SK-N-SH treated with all-trans-retinoic acid at 6 μM for 48 hours (cell line): ENCODE data around the gene FCER2.

ENCODE experiments used
- ATAC-seq: fragments of 200-7000 bp; cut with Tn5 transposase; 3 replicates; pipeline ENCODE4 v1.9.1; 2020; ENCODE audit warnings: mild to moderate bottlenecking, moderate library complexity
- ARNTL ChIP-seq: fragments of 450-650 bp; formaldehyde crosslinking; IDR thresholded peaks from 2 replicates; pipeline ENCODE4 v1.5.0; 2020; ENCODE audit warnings: low read depth, mild to moderate bottlenecking, moderate library complexity, borderline replicate concordance
- BACH2 ChIP-seq: fragments of 250-450 bp; sonication (Bioruptor Pico); IDR thresholded peaks from 2 replicates; pipeline ENCODE4 v1.9.0; 2021; ENCODE audit warnings: mild to moderate bottlenecking, borderline replicate concordance
- CREB5 ChIP-seq: fragments of 250-450 bp; sonication (Bioruptor Pico); IDR thresholded peaks from 2 replicates; pipeline ENCODE4 v1.5.1; 2020; ENCODE audit warnings: low read depth, mild to moderate bottlenecking, moderate library complexity
- CSDC2 ChIP-seq: fragments of 250-450 bp; sonication (Bioruptor Pico); IDR thresholded peaks from 2 replicates; pipeline ENCODE4 v1.5.0; 2020; ENCODE audit warnings: mild to moderate bottlenecking, moderate library complexity
- GLIS3 ChIP-seq: fragments of 250-450 bp; sonication (Bioruptor Pico); IDR thresholded peaks from 2 replicates; pipeline ENCODE4 v1.5.0; 2020; ENCODE audit warnings: mild to moderate bottlenecking, moderate library complexity
- ISL1 ChIP-seq: fragments of 250-450 bp; sonication (Bioruptor Pico); IDR thresholded peaks from 2 replicates; pipeline ENCODE4 v2.1.2; 2022; ENCODE audit warnings: mild to moderate bottlenecking, moderate library complexity
- OSR1 ChIP-seq: fragments of 250-450 bp; sonication (Bioruptor Pico); IDR thresholded peaks from 2 replicates; pipeline ENCODE4 v1.8.0; 2022; ENCODE audit warnings: moderate library complexity, mild to moderate bottlenecking, inconsistent platforms
- POU6F1 ChIP-seq: fragments of 250-450 bp; sonication (Bioruptor Pico); IDR thresholded peaks from 2 replicates; pipeline ENCODE4 v1.8.0; 2021; ENCODE audit warnings: low read depth, mild to moderate bottlenecking, moderate library complexity, borderline replicate concordance
- PPARA ChIP-seq: fragments of 250-450 bp; sonication (Bioruptor Pico); IDR thresholded peaks from 2 replicates; pipeline ENCODE4 v1.5.0; 2020; ENCODE audit warnings: mild to moderate bottlenecking, borderline replicate concordance
- RARB ChIP-seq: fragments of 250-450 bp; sonication (Bioruptor Pico); IDR thresholded peaks from 2 replicates; pipeline ENCODE4 v1.8.0; 2021; ENCODE audit warnings: mild to moderate bottlenecking, moderate library complexity
- TCF4 ChIP-seq: fragments of 250-450 bp; sonication (Bioruptor Pico); IDR thresholded peaks from 2 replicates; pipeline ENCODE4 v1.8.0; 2021; ENCODE audit warnings: mild to moderate bottlenecking, moderate library complexity, borderline replicate concordance
- TOX ChIP-seq: fragments of 250-450 bp; sonication (Bioruptor Pico); IDR thresholded peaks from 2 replicates; pipeline ENCODE4 v1.8.0; 2021; ENCODE audit warnings: mild to moderate bottlenecking, moderate library complexity, borderline replicate concordance
- ZC3H10 ChIP-seq: fragments of 250-450 bp; sonication (Bioruptor Pico); IDR thresholded peaks from 2 replicates; pipeline ENCODE4 v1.5.1; 2021; ENCODE audit warnings: mild to moderate bottlenecking, moderate library complexity
- ZFP3 ChIP-seq: fragments of 250-450 bp; sonication (Bioruptor Pico); IDR thresholded peaks from 2 replicates; pipeline ENCODE4 v1.5.0; 2020; ENCODE audit warnings: mild to moderate bottlenecking, moderate library complexity
- ZFP30 ChIP-seq: fragments of 450-650 bp; formaldehyde crosslinking; IDR thresholded peaks from 2 replicates; pipeline ENCODE4 v1.5.0; 2022; ENCODE audit warnings: mild to moderate bottlenecking, moderate library complexity
- ZNF565 ChIP-seq: fragments of 450-650 bp; formaldehyde crosslinking; conservative IDR thresholded peaks from 2 replicates; pipeline ENCODE4 v1.5.0; 2020; ENCODE audit warnings: low read depth, mild to moderate bottlenecking, moderate library complexity
- ZNF70 ChIP-seq: fragments of 450-650 bp; formaldehyde crosslinking; IDR thresholded peaks from 2 replicates; pipeline ENCODE4 v1.5.0; 2020; ENCODE audit warnings: mild to moderate bottlenecking, moderate library complexity
- ZNF8 ChIP-seq: fragments of 450-650 bp; formaldehyde crosslinking; IDR thresholded peaks from 2 replicates; pipeline ENCODE4 v1.5.0; 2020; ENCODE audit warnings: mild to moderate bottlenecking, moderate library complexity
- TF ChIP-seq, protein P1 (sequence below): fragments of 250-450 bp; sonication (Bioruptor Pico); IDR thresholded peaks from 2 replicates; pipeline ENCODE4 v1.5.0; 2020; ENCODE audit warnings: mild to moderate bottlenecking, moderate library complexity

The FCER2 gene

GRCh38 chr19:7670150-7670783 is 31.7 kb downstream of the FCER2 start:
- TF ChIP-seq PPARA (CRISPR knock-in tag), result no peak
- ATAC-seq, result no peak

DNA sequence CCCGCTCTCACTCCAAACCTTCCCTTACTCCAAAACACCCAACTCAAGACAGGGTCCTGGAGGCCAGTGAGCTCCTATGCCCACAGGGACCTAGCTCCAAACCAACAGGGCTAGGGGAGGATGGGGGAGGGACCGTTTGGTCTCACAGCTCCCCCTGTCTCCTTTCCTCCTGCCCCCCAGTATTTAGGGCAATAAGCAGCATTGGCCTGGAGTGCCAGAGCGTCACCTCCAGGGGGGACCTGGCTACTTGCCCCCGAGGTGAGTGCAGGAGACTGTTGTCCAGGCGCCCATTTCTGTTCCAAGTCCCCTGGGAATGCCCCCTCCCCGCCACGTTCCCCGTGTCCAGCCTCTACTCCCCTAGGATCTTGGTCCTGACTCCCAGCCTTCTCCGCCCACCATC is 32.3 kb downstream of the FCER2 start:
- no peak for ATAC-seq
- TF ChIP-seq, protein P1, sequence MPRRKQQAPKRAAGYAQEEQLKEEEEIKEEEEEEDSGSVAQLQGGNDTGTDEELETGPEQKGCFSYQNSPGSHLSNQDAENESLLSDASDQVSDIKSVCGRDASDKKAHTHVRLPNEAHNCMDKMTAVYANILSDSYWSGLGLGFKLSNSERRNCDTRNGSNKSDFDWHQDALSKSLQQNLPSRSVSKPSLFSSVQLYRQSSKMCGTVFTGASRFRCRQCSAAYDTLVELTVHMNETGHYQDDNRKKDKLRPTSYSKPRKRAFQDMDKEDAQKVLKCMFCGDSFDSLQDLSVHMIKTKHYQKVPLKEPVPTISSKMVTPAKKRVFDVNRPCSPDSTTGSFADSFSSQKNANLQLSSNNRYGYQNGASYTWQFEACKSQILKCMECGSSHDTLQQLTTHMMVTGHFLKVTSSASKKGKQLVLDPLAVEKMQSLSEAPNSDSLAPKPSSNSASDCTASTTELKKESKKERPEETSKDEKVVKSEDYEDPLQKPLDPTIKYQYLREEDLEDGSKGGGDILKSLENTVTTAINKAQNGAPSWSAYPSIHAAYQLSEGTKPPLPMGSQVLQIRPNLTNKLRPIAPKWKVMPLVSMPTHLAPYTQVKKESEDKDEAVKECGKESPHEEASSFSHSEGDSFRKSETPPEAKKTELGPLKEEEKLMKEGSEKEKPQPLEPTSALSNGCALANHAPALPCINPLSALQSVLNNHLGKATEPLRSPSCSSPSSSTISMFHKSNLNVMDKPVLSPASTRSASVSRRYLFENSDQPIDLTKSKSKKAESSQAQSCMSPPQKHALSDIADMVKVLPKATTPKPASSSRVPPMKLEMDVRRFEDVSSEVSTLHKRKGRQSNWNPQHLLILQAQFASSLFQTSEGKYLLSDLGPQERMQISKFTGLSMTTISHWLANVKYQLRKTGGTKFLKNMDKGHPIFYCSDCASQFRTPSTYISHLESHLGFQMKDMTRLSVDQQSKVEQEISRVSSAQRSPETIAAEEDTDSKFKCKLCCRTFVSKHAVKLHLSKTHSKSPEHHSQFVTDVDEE (CRISPR knock-in tag), result no peak
- TF ChIP-seq ZNF8 (CRISPR knock-in tag) (no peak), ARNTL (no peak), RARB (CRISPR knock-in tag) (no peak), ZFP3 (CRISPR knock-in tag) (no peak), ZNF70 (CRISPR knock-in tag) (no peak), POU6F1 (CRISPR knock-in tag) (no peak), ZNF565 (CRISPR knock-in tag) (no peak), PPARA (CRISPR knock-in tag) (no peak), CSDC2 (CRISPR knock-in tag) (no peak), OSR1 (CRISPR knock-in tag) (no peak), ISL1 (CRISPR knock-in tag) (no peak), TCF4 (CRISPR knock-in tag) (no peak), BACH2 (CRISPR knock-in tag) (no peak)

DNA sequence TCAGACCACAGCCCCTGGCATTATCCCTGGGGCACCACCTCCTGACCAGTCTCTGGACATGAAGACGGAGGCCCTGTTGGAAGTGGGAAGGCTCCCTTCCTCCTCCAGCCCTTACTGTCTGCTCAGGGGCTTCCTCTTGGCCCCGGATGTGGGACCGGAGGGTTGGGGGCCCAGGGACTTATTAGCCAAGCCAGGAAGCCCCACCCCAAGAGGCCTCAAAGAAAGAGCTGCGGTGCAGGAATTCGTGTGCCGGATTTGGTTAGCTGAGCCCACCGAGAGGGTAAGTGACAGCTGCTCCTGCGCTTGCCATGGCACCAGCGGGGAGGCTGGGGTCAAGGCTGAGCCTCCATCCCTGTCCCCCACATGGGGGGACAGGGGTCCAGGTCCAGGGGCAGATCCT is 33.1 kb downstream of the FCER2 start, which contains the start of gene RETN:
RETN (plus strand) TSS at position 208 of the 400 bp plus-strand sequence. CDS start 278 bp downstream, outside the sequence.
- TF ChIP-seq OSR1 (CRISPR knock-in tag) (no peak), RARB (CRISPR knock-in tag) (no peak), BACH2 (CRISPR knock-in tag) (no peak), GLIS3 (CRISPR knock-in tag) (no peak), CREB5 (no peak), ARNTL (no peak), ZFP30 (CRISPR knock-in tag) (no peak), ZC3H10 (CRISPR knock-in tag) (no peak)
- TF ChIP-seq, protein P1 (CRISPR knock-in tag), result no peak
- no peak for ATAC-seq

GRCh38 chr19:7665076-7665475 is 36.9 kb downstream of the FCER2 start:
- ATAC-seq, result peak; percentile 65
- no peak for TF ChIP-seq ARNTL
- TF ChIP-seq CREB5, result no peak
- no peak for TF ChIP-seq RARB (CRISPR knock-in tag)
- TF ChIP-seq OSR1 (CRISPR knock-in tag), result no peak
- no peak for TF ChIP-seq GLIS3 (CRISPR knock-in tag)
- no peak for TF ChIP-seq ISL1 (CRISPR knock-in tag)
- no peak for TF ChIP-seq PPARA (CRISPR knock-in tag)
- TF ChIP-seq ZNF565 (CRISPR knock-in tag), result no peak
- no peak for TF ChIP-seq POU6F1 (CRISPR knock-in tag)
- TF ChIP-seq, protein P1 (CRISPR knock-in tag), result no peak
- no peak for TF ChIP-seq TOX (CRISPR knock-in tag)
- TF ChIP-seq ZNF8 (CRISPR knock-in tag), result no peak
